Esophagus squamous epithelium (tissue), 5 donors: ENCODE measurements around the gene NDRG3. TPM values are rescaled to one million over a fixed set of nuclear protein-coding genes. Genes with fewer than 3 reads are reported as not detected.
"Not testable (repeated sequence)": the region's sequence is repeated elsewhere in the genome, so short reads cannot be mapped to it uniquely, and the experiment has no call there.

Experiments used
- DNase-seq: peaks from one replicate; lab custom pipeline; 2025; lab: John Stamatoyannopoulos, UW
- H3K27ac ChIP-seq, 4 donors: fragments of 200-600 bp; sonication (generic); one replicate each; pipeline ENCODE4 v1.5.1; 2016 to 2019; ENCODE audit warnings: mild to moderate bottlenecking in 1 of 4
- H3K27me3 ChIP-seq, 4 donors: fragments of 200-600 bp; sonication (generic); 1 replicate in 3 of 4; 2 replicates in 1 of 4; pipeline versions ENCODE4 v1.5.1 to v1.6.0; 2017 to 2021; ENCODE audit warnings: antibody characterized with exemption in 1 of 4
- H3K36me3 ChIP-seq, 3 donors: fragments of 200-600 bp; sonication (generic); one replicate each; pipeline ENCODE4 v1.5.1; 2016 to 2019
- H3K4me1 ChIP-seq, 3 donors: fragments of 200-600 bp; sonication (generic); one replicate each; pipeline ENCODE4 v1.5.1; 2017 to 2019
- H3K4me3 ChIP-seq, 4 donors: fragments of 200-600 bp; sonication (generic); 1 replicate in 3 of 4; 2 replicates in 1 of 4; pipeline ENCODE4 v1.5.1; 2016 to 2019; ENCODE audit warnings: mild to moderate bottlenecking in 2 of 4, moderate library complexity in 1 of 4
- H3K9me3 ChIP-seq, 3 donors: fragments of 200-600 bp; sonication (generic); one replicate each; pipeline ENCODE4 v1.5.1; 2016 to 2019
- CTCF ChIP-seq, 6 experiments: fragments of 450-650 bp in 4 of 6; fragments of 200-600 bp in 2 of 6; sonication (generic) in 2 of 6; IDR thresholded peaks; one replicate each; pipeline ENCODE4 v1.5.1; 2016 to 2019; ENCODE audit warnings: antibody characterized with exemption in 6 of 6, mild to moderate bottlenecking in 4 of 6, moderate library complexity in 4 of 6
- POLR2A ChIP-seq, 4 donors: fragments of 450-650 bp; IDR thresholded peaks; one replicate each; pipeline ENCODE4 v1.6.1; 2017; ENCODE audit warnings: antibody characterized with exemption in 4 of 4, mild to moderate bottlenecking in 4 of 4, moderate library complexity in 3 of 4
- WGBS, 2 donors: methylation state at CpG; one replicate each; pipeline ENCODE4 v1.1.5; 2018; 5-methylcytosine and 5-hydroxymethylcytosine counted together
- intact Hi-C: fragments of 100-400 bp; cut with DNase I; formaldehyde crosslinking; loops from one replicate; pipeline ENCODE4 v1.15.0; 2022
- total RNA-seq, 4 donors: library from RNA; depleted of rRNA; stranded (reverse); fragments of >200 nt; gene quantifications; one replicate each; pipeline ENCODE4 v1.1.0, GENCODE V29; 2016
- donor health status: DM: yes; HTN: yes; CAD: no.

The NDRG3 gene
- total RNA-seq, 4 donors from 2014 or later: 13.9 to 23.5 (median 18.1) TPM

DNA sequence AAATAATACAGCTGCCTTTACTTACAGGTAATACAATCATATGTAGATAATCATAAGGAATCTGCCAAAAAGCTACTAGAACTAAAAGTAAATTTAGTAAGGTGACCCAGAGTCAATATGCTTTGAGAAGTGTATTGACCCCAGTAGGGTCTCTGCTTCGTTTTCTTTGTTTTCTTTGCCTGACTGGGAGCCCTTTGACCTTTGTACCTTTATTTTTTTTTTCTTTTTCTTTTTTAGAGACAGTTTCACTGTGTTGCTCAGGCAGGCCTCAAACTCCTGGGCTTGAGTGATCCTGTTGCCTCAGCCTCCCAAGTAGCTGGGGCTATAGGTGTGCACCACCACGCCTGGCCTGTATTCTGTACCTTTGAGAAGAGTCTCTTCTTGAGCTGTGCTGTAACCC, 122.4 kb downstream of the NDRG3 start:
- WGBS, 2 donors: 89 to 94% methylated on average over 1 to 2 of the region's 2 CpGs
- Histone ChIP-seq H3K9me3 (no peaks in the 10 kb centered on the region), H3K36me3 (no peaks in the 10 kb centered on the region), H3K27ac (no peak overlapping the region), H3K4me3 (no peak overlapping the region), H3K4me1 (peaks cover 0 to 14% (median 0%) of the 10 kb centered on the region in 3 donors), H3K27me3 (no peaks in the 10 kb centered on the region)
- no peak for DNase-seq
- intact Hi-C loops: no loop called here
- no peak for TF ChIP-seq POLR2A (IDR thresholded peaks at IDR 0.05)
- no peak for TF ChIP-seq CTCF (IDR thresholded peaks at IDR 0.05)

- no peak for TF ChIP-seq POLR2A (IDR thresholded peaks at IDR 0.05)
- TF ChIP-seq CTCF (IDR thresholded peaks at IDR 0.05): no peak
- Histone ChIP-seq H3K36me3 (no peaks in the 10 kb centered on the region), H3K4me3 (no peak overlapping the region), H3K27me3 (no peaks in the 10 kb centered on the region), H3K4me1 (peaks cover 0 to 14% (median 0%) of the 10 kb centered on the region in 3 donors), H3K27ac (no peak overlapping the region), H3K9me3 (no peaks in the 10 kb centered on the region)
- WGBS, 2 donors: 91 to 96% methylated on average over 5 of the region's 5 CpGs
- DNase-seq: no peak
- intact Hi-C loops: no loop called here
Observed at GRCh38 chr20:36620917-36621316, 125.0 kb downstream of the NDRG3 start.

DNA sequence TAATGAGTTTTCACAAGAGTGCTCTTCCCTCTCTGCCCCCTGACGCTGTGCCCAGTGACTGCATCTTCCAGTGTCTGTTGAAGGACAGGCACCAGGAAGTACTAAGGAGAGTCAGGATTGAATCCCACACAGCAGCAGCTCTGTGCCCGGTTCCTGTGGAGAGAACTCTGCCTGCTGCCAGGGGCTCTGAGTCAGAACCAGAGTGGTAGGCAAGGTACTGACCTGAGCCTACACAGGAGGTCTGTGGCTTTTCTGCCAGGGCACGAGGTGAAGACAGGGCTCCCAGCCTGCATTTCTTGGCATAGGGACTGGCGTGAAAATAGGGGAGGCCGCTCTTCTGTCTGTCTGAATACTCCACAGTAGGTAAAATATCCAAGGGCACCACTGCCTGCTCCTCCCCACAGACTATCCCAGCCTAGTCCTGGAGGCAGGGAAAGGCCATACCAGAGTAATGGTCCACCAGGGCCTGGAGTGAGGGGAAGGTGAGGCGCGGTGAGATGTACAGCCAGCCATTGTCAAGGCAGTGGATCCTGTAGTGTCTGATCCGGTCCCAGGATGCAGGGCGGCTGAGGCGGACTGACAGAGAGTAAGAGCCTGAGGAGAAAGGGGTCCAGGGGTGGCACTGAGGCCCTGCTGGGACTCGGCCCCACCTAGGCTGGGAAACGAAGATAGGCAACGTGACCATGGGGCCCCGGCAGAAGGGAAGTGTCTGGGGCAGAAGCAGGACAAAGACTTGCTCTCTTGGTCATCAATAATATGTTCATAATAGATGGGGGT, 130.9 kb downstream of the NDRG3 start:
- 79 to 92% methylated on average over 9 of the region's 14 CpGs for WGBS, 2 donors
- intact Hi-C loops: loop anchor here (10.0 kb wide), 1 partner anchor 250 kb away; a partner anchor contains a TSS
- no peak for TF ChIP-seq POLR2A (IDR thresholded peaks at IDR 0.05)
- no peak for TF ChIP-seq CTCF (IDR thresholded peaks at IDR 0.05)
- Histone ChIP-seq H3K36me3 (peaks cover 27 to 58% (median 32%) of the 10 kb centered on the region in 3 donors), H3K27ac (no peak overlapping the region), H3K9me3 (no peaks in the 10 kb centered on the region), H3K4me3 (no peak overlapping the region), H3K4me1 (peaks cover 0 to 19% (median 0%) of the 10 kb centered on the region in 3 donors), H3K27me3 (no peaks in the 10 kb centered on the region)
- no peak for DNase-seq

GRCh38 chr20:36613974-36614373, 131.9 kb downstream of the NDRG3 start:
- Histone ChIP-seq H3K36me3 (peaks cover 34 to 68% (median 40%) of the 10 kb centered on the region in 3 donors), H3K4me3 (no peak overlapping the region), H3K27ac (peak overlapping the region in 2 of 4 donors; percentile 31 to 38), H3K4me1 (peaks cover 0 to 19% (median 0%) of the 10 kb centered on the region in 3 donors), H3K27me3 (no peaks in the 10 kb centered on the region), H3K9me3 (no peaks in the 10 kb centered on the region)
- no peak for TF ChIP-seq CTCF (IDR thresholded peaks at IDR 0.05)
- no peak for TF ChIP-seq POLR2A (IDR thresholded peaks at IDR 0.05)
- WGBS, 2 donors: 44 to 50% methylated on average over 3 of the region's 3 CpGs
- intact Hi-C loops: loop anchor here (10.0 kb wide), 1 partner anchor 251 kb away; a partner anchor contains a TSS
- no peak for DNase-seq

DNA sequence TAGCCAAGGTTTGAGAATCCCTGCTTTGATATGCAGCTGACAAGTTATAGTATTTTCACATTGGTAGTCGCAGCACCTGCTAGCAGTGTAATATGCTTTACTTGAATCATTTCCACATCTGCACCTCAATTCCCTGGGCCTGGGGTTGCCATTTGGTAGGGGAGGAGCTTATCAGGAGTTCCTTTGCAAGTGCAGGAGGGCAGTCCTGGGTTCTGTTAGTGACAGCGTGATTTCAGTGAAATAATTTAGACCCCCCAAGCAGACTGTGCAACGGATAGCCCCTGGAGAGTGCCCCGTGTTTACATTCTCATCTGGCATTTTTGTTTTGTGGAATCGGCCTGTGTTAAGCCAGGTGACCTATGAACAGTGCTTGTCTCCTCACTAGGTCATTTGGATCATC, 134.3 kb downstream of the NDRG3 start:
- H3K9me3 ChIP-seq: no peaks in the 10 kb centered on the region
- intact Hi-C loops: loop anchor here (10.0 kb wide), 1 partner anchor 253 kb away; a partner anchor contains a TSS
- no peak overlapping the region for H3K27ac ChIP-seq
- WGBS, 2 donors: 79 to 83% methylated on average over 5 of the region's 5 CpGs
- TF ChIP-seq CTCF (IDR thresholded peaks at IDR 0.05): no peak
- TF ChIP-seq POLR2A (IDR thresholded peaks at IDR 0.05): no peak
- H3K27me3 ChIP-seq: no peaks in the 10 kb centered on the region
- no peak for DNase-seq
- peaks cover 38 to 87% (median 40%) of the 10 kb centered on the region in 3 donors for H3K36me3 ChIP-seq
- H3K4me3 ChIP-seq: no peak overlapping the region
- peaks cover 3 to 41% (median 7%) of the 10 kb centered on the region in 3 donors for H3K4me1 ChIP-seq

DNA sequence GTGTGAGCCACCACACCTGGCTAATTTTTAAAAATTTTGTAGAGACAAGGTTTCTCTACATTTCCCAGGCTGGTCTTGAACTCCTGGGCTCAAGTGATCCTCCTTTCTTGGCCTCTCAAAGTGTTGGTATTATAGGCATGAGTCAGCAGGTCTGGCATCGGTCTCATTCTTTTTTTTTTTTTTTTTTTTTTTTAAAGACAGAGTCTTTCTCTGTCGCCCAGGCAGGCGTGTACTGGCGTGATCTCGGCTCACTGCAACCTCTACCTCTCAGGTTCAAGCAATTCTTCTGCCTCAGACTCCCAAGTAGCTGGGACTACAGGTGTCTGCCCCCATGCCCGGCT, 137.5 kb downstream of the NDRG3 start:
- peaks cover 31 to 62% (median 35%) of the 10 kb centered on the region in 3 donors for H3K36me3 ChIP-seq
- 50 to 62% methylated on average over 5 to 6 of the region's 6 CpGs for WGBS, 2 donors
- peak overlapping the region; percentile 37 to 98 (median 93) for H3K27ac ChIP-seq

More for the DNA sequence above, 137.5 kb downstream of the NDRG3 start:
- H3K9me3 ChIP-seq, H3K4me3 ChIP-seq, DNase-seq, H3K27me3 ChIP-seq: not testable (repeated sequence)
- peaks cover 11 to 47% (median 12%) of the 10 kb centered on the region in 3 donors for H3K4me1 ChIP-seq
- intact Hi-C loops: loop anchor here (5.0 kb wide), 1 partner anchor 164 kb away; the partner anchor contains the start of gene DSN1
